HFF-Myc (cell line): ENCODE results near the gene CD86.
"Not testable (repeated sequence)": the region's sequence is repeated elsewhere in the genome, so short reads cannot be mapped to it uniquely, and the experiment has no call there.

Experiments used
- DNase-seq: peaks from one replicate; pipeline ENCODE4 v3.0.0-alpha.2; 2011; ENCODE audit warnings: low read depth; ENCODE audit errors: extremely low read depth
- H3K4me3 ChIP-seq: replicated peaks from 2 replicates; pipeline ENCODE4 v1.5.1; 2011; ENCODE audit warnings: low read depth, mild to moderate bottlenecking, control low read depth, low read length
- TF ChIP-seq, protein P1 (sequence below): IDR thresholded peaks from 2 replicates; pipeline ENCODE4 v1.5.1; 2012; ENCODE audit warnings: mild to moderate bottlenecking, low read depth, low read length, control low read depth; ENCODE audit errors: missing control alignments

Gene CD86

DNA sequence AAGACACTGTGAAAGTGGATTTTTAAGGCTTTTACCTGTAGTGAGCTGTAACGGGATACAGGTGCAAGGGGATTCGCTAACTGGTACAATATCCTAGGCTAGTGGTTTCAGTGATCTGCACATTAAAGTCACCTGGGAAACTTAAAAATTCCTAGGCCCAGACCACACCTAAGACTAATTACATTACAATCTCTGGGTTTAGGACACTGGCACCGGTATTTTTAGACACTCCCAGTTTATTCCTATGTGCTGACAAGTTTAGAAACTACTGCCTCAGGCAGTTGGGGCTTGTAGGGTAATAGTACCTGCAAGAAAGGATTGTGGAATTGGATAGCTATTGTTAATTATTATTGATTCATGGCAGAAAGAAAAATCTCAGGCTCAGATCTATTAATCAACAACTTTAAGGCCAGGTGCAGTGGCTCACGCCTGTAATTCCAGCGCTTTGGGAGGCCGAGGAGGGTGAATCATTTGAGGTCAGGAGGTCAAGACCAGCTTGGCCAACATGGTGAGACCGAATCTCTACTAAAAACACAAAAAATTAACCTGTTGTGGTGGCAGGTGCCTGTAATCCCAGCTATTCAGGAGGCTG lies 77.9 kb downstream of the CD86 start:
- no peak for DNase-seq
- TF ChIP-seq, protein P1, sequence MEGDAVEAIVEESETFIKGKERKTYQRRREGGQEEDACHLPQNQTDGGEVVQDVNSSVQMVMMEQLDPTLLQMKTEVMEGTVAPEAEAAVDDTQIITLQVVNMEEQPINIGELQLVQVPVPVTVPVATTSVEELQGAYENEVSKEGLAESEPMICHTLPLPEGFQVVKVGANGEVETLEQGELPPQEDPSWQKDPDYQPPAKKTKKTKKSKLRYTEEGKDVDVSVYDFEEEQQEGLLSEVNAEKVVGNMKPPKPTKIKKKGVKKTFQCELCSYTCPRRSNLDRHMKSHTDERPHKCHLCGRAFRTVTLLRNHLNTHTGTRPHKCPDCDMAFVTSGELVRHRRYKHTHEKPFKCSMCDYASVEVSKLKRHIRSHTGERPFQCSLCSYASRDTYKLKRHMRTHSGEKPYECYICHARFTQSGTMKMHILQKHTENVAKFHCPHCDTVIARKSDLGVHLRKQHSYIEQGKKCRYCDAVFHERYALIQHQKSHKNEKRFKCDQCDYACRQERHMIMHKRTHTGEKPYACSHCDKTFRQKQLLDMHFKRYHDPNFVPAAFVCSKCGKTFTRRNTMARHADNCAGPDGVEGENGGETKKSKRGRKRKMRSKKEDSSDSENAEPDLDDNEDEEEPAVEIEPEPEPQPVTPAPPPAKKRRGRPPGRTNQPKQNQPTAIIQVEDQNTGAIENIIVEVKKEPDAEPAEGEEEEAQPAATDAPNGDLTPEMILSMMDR: no peak
- no peak overlapping the region for H3K4me3 ChIP-seq

DNA sequence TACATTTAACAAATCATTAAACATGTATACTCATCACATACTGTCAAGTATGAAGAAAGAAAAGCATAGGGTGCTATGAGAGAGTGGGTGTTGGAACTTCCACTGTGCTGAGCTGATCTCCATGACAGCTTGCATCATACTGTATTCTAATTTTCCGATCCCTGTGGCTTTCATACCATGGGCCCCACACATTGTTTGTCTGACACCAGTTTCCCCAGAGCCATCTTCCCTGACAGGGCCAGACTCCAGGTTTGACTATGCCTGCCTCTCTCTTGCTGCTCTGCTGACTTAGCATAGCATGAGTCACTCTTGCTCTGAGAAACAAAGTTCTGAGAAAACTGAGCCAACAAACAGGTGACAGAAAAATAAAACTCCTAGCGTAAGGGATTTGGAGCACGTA lies 91.3 kb downstream of the CD86 start:
- DNase-seq: no peak
- TF ChIP-seq, protein P1: no peak
- no peak overlapping the region for H3K4me3 ChIP-seq

DNA sequence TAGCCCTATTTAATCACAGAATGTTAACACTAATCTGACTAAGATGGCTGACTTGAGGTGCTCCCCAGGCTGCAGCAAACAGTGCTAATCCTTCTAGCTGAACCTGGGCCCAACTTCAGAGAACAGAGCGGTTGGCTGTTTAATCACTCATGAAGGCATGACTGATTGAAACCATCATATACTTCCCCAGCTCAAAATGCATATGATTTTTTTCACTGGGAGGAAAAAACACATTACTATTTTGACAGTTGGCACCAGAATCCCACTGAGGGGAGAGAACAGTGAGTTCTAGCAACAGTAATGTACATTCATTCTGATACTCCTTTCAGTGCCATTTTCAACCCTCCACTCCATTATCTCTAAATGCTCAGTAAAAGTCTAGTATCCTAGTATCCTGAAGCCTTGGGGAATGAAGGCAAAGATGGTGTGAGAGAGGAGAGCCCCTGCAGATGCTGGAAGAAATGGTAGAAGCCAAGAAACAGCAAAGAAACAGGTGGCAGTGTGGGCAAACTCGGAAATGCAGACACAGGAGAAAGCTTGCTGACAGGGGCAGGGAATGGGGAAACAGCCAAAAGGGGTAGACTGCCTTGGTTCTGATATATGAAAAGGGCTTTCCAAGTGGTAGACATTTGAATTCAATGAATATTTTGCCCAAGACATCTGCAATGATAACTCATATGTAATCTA lies 93.9 kb downstream of the CD86 start:
- DNase-seq: no peak
- H3K4me3 ChIP-seq: no peak overlapping the region
- TF ChIP-seq, protein P1: no peak

DNA sequence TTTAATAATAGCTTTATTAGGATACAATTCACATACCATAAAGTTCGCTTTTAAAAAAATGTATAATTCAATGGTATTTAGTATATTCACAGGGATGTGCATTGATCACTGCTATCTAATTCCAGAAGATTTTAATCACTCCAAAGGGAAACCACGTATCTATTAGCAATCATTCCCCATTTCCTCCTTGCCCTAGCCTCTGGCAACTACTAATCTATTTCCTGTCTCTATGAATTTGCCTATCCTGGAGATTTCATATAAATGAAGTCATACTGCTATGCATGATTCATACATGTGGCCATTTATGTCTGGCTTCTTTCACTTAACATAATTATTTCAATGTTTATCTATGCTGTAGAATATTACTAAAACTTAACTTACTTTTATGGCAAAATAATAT lies 96.3 kb downstream of the CD86 start:
- no peak for DNase-seq
- TF ChIP-seq, protein P1: no peak
- no peak overlapping the region for H3K4me3 ChIP-seq

DNA sequence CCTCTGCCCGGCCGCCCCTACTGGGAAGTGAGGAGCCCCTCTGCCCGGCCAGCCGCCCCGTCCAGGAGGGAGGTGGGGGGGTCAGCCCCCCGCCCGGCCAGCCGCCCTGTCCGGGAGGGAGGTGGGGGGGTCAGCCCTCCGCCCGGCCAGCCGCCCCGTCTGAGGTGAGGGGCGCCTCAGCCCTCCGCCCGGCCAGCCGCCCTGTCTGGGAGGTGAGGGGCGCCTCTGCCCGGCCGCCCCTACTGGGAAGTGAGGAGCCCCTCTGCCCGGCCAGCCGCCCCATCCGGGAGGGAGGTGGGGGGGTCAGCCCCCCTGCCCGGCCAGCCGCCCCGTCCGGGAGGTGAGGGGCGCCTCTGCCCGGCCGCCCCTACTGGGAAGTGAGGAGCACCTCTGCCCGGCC lies 109.8 kb downstream of the CD86 start:
- not testable (repeated sequence) for DNase-seq

DNA sequence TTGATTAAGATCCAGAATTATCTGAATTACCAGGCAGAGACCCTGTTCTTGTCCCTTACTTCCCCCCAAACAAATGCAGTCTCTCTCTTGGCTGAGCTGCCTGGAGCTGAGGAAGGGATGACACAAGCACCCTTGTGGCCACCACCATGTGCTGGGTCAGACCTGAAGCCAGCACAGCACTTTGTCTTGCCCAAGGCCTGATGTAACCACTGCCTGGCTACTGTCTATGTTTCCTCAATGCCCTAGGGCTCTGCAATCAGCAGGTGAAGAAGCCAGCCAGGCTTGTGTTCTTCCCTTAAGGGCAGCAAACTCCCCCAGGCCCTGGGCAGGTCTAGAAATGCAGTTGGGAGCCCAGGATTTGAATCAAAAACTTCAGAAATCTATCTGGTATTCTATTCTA lies 112.5 kb downstream of the CD86 start:
- no peak overlapping the region for H3K4me3 ChIP-seq
- TF ChIP-seq, protein P1: no peak
- DNase-seq: no peak

More for the DNA sequence above, 109.8 kb downstream of the CD86 start:
- not testable (repeated sequence) for H3K4me3 ChIP-seq

DNA sequence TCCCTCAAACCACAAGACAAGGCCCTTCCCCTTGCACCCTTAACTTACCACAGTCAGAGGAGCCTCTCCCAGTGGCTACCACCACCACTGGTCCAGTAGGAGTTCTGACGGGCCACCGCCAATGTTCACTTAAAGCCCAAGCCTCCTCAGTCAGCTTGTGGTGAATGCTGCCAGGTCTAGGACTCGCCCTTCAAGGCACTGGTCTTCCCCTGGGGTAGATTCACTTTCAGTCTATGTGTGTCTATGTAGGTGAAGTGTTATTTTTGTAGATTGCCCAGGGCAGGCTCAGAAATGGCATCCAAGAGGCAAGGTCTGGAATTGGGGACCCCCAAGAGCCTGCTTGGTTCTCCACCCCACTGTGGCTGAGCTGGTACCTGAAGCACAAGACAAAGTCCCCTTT lies 112.9 kb downstream of the CD86 start:
- no peak for DNase-seq
- no peak overlapping the region for H3K4me3 ChIP-seq
- TF ChIP-seq, protein P1: no peak
